ENCODE data around the gene OR4C45.
"Not testable (repeated sequence)": the region's sequence is repeated elsewhere in the genome, so short reads cannot be mapped to it uniquely, and the experiment has no call there.

Gene OR4C45

DNA sequence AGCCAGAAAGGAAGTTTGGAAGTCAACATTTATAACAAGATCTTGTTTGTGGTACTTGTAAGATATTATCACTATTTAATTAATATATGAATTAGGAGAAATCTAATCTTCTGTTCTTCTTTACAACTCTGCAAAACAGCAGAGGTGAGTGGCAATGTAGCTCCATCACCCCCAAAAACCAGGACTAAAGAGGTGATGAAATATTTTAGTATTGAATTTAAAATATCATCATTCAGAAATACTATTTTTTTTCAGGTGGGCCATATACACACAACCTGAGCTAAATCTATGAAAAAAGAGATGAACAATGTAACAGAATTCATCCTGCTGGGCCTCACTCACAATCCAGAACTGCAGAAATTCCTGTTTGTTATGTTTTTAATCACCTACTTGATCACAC is at the start of gene OR4C45:
TSS of gene OR4C45 (plus strand) at position 301 of the 400 bp plus-strand sequence.
- DNase-seq: no peak

DNA sequence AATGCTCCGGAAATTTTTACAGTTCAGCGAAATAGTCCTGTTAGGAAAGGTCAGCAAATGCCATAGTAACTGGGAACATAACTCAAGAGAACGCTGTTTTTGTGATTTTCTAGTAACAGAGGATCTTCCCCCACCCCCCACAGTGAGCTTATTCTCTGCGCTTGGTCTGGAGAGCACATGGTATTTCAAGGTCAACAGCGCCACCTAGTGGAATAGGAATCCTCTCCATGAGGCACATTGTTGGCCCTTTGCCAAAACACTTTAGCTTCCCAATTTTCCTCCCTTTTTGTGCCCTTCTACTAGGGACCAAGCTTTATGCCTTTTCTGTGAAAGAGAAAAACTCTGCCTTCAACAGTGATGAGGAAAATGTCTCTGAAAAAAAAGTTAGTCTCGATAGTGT is 37.1 kb upstream of the OR4C45 start:
- DNase-seq: peak; percentile 16 to 25

DNA sequence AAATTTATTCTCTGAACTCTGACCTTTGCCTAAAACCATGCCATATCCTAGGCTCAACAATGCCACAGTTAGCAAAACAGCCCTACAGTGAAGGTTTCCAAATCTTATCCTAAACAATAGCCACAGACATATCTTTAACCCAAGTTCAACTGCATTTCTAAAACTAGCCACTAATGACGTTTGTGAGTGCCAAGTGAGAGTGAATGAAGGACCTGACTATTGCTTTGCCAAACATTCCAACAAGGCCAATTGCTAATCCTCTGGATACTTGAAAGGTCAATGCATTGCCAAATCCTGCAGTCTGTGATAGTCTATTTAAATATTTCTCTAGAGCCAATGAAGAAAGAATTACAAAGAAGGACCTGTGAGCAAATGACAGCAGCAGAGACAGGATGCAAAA is 2.5 kb upstream of the OR4C45 start:
- DNase-seq: no peak

DNA sequence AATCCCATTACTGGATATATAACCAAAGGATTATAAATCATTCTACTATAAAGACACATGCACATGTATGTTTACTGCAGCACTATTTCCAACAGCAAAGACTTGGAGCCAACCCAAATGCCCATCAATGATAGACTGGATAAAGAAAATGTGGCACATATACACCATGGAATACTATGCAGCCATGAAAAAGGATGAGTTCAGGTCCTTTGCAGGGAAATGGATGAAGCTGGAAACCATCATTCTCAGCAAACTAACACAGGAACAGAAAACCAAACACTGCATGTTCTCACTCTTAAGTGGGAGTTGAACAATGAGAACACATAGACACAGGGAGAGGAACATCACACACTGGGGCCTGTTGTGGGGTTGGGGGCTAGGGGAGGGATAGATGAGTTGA is 3.6 kb downstream of the OR4C45 start:
- DNase-seq: not testable (repeated sequence)

DNA sequence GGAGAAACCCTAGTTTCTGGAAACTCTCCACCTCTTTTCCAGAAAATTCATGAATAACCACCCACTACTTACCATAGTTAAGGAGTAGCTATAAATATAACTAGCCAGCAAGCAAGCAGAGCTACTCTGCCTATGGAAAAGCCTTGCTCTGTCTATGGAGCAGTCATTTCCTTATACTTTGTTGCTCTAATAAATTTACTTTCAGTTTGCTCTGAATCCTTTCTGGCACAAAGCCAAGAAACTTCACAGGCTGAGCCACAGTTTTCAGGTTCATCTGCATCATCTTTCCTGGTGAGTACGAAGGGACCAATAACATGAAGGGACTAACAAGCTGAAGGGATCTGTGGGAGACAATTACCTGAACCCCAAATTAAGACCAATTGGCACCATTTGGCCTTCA is 4.6 kb downstream of the OR4C45 start:
- no peak for DNase-seq

DNA sequence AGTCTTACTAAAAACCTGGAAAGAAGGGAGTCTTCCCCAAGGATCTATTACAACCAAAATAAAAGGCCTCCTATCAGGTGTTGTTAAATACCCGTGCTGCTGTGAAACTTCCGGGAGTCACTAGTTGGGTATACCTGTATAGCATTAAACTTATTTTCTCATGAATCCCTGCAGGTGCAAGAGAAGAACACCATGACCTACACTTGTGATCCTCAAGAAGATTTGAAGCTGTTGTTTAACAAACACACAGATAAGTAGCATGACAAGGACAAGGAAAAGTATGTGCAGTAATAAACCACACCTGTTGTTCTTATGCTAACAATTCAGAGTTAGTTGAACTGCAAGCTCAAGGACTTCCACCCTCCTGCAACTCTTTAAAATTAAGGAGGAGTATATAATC is 12.0 kb downstream of the OR4C45 start:
- DNase-seq: no peak

DNA sequence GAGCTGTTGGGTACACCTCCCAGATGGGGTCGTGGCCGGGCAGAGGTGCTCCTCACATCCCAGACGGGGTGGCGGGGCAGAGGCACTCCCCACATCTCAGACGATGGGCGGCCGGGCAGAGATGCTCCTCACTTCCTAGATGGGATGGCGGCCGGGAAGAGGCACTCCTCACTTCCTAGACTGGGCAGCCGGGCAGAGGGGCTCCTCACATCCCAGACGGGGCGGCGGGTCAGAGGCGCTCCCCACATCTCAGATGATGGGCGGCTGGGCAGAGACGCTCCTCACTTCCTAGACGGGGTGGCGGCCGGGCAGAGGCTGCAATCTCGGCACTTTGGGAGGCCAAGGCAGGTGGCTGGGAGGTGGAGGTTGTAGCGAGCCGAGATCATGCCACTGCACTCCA is 30.4 kb downstream of the OR4C45 start:
- DNase-seq: not testable (repeated sequence)

DNA sequence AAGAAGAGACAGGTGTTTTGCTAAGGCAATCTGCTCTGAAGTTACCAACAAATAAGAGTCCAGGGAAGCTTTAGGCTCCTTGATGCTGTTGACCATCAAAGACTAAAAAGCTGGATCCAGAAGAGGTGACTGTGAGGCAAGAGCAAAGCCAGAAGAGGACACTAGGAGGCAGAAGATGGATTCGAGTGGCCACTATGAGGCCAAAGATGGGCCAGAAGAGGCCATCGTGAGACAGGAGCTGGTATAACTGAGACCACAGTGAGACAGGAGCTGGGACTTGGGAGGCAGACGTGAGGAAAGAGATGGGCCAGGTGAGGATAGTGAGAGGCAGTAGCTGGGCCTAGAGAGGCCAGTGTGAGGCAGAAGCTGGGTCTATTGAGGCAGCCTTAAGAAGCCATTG is 37.7 kb downstream of the OR4C45 start:
- no peak for DNase-seq

DNA sequence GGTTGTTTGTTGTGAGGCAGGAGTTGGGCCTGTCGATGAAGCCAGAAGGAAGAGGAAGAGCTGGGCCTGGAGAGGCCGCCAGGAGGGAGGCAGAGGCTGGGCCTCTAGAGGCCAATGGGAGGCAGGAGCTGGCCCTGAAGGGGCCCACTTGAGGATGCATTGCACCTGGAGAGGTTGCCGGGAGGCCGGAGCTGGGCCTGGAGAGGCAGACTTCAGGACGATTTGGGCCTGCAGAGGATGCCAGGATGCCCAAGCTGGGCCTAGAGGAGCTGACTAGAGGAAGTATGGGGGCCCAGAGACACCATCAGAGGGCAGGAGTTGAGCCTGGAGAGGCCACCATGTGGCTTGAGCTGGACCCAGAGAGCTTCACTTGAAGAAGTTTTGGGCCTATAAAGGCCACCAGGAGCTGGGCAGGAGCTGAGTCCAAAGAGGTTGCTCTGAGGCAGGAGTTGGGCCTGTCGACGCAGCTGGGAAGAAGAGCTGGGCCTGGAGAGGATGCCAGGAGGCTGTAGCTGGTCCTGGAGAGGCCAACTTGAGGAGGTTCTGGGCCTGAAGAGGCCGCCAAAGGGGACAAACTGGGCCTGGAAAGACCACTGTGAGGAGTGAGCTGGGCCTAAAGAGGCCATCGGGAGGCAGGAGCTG is 39.0 kb downstream of the OR4C45 start:
- DNase-seq: no peak

DNA sequence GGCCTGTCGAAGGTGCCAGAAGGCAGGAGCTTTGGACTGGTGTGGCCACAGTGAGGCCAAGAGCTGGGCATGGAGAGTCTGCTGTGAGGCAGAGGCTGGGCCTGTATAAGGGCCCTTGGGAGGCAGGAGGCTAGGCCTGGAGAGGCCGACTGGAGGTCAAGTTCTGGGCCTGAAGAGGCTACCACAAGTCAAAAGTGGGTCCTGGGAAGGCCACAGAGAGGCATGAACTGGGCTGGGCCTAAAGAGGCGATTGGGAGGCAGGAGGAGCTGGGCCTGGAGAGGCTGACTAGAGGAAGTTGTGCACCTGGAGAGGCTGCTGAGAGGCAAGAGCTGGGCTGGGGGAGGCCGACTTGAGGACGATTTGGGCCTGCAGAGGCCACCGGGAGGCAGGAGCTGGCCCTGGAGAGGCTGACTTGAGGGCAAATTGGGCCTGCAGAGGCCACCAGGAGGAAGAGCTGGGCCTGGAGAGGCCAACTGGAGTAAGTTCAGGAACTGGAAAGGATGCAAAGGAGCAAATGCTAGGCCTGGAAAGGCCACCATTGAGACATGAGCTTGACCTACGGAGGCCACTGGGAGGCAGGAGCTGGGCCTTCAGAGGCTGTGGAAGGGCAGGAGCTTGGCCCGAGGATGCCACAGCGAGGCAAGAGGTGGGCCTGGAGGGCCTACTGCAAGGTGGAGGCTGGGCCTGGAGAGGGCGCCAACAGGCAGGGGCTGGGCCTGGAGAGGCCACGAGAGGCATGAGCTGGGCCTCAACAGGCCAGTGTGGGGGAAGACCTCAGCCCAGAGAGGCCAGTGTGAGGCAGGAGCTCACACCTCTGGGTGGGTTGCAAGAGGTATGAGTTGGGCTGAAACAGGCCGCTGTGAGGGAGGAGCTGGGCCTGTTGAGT is 39.8 kb downstream of the OR4C45 start:
- DNase-seq: no peak

DNA sequence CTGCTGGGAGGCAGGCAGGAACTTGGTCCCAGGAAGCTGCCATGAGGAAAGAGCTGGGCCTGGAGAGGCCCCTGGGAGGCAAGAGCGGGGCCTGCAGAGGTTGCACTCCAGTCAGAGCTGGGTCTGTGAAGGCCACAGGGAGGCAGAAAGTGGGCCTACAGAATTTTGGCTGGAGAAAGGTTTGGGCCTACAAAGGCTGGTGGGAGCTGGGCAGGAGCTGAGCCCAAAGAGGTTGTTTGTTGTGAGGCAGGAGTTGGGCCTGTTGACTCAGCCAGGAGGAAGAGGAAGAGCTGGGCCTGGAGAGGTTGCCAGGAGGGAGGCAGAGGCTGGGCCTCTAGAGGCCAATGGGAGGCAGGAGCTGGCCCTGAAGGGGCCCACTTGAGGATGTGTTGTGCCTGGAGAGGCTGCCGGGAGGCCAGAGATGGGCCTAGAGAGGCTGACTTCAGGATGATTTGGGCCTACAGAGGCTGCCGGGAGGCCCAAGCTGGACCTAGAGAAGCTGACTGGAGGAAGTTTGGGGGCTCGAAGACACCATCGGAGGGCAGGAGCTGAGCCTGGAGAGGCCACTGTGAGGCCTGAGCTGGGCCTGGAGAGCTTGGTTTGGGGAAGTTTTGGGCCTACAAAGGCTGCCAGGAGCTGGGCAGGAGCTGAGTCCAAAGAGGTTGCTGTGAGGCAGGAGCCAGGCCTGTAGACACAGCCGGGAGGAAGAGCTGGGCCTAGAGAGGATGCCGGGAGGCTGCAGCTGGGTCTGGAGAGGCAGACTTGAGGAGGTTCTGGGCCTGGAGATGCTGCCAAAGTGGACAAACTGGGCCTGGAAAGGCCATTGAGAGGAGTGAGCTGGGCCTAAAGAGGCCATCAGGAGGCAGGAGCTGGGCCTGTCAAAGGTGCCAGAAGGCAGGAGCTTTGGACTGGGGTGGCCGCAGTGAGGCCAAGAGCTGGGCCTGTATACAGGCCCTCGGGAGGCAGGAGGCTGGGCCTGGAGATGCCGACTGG is 40.7 kb downstream of the OR4C45 start:
- DNase-seq: no peak

DNA sequence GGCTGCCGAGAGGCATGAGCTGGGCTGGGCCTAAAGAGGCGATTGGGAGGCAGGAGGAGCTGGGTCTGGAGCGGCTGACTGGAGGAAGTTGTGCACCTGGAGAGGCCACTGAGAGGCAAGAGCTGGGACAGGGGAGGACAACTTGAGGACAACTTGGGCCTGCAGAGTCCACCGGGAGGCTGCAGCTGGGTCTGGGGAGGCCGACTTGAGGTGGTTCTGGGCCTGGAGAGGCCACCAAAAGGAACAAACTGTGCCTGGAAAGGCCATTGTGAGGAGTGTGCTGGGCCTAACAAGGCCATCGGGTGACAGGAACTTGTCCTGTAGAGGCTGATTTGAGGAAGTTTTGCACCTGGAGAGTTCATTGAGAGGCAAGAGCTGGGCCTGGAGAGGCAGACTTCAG is 41.5 kb downstream of the OR4C45 start:
- no peak for DNase-seq

DNA sequence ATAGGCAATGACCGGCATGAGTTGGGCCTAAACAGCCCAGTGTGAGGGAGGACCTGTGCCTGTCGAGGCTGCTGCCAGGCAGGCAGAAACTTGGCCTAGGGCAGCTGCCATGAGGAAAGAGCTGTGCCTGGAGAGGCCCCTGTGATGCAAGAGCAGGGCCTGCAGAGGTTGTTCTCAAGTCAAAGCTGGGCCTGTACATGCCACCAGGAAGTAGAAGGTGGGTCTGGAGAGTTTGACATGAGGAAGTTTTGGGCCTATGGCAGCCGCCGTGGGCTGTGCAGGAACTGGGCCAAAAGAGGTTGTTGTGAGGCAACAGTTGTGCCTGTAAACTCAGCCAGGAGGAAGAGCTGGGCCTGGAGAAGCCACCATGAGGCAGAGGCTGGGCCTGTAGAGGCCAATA is 43.2 kb downstream of the OR4C45 start:
- DNase-seq: no peak

DNA sequence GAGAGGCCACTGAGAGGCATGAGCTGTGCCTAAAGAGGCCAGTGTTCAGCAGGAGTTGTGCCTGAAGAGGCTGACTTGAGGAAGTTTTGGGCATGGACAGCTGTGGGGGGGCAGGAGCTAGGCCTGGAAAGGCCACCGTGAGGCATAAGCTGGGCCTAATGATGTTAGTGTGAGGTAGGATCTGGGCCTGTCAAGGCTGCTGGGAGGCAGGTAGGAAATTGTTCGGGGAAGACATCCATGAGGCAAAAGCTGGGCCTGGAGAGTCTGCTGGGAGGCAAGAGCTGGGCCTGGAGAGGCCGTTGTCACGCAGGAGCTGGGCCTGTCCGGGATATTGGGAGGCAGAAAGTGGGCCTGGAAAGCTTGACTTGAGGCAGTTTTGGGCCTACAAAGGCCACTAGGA is 44.9 kb downstream of the OR4C45 start:
- no peak for DNase-seq

DNA sequence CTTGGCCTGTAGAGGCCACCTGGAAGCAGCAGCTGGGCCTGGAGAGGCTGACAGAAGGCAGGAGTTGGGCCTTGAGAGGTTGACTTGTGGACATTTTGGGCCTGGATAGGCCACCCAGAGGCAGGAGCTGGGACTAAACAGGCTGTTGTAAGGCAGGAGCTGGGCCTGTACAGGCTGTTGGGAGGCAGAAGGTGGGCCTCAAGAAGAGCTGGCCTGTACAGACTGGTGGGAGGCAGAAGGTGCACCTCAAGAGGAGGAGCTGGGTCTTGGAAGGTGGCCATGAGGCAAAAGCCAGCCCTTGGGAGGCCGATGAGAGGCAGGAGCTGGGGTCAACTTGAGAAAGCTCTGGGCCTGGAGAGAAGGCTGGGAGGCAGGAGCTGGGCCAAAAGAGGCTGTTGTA is 45.3 kb downstream of the OR4C45 start:
- no peak for DNase-seq

DNA sequence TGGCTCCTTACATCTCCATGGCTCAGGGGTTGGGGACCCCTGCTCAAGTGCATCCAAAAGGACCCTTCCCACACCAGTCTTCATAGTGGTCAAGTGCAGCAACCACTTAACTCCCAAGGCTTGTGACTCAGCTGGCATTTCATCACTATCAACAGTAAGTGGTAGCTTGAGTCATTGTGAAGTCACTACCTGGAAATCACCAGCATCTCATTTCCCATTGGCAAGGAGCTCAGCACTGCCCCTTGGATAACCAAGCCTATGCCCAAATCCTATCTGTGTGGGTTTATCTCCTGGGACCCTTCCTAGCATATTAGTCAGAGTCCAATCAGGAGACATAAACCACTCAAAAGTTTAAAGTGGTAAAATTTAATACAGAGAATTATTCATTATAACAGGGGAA is 46.3 kb downstream of the OR4C45 start:
- not testable (repeated sequence) for DNase-seq

DNA sequence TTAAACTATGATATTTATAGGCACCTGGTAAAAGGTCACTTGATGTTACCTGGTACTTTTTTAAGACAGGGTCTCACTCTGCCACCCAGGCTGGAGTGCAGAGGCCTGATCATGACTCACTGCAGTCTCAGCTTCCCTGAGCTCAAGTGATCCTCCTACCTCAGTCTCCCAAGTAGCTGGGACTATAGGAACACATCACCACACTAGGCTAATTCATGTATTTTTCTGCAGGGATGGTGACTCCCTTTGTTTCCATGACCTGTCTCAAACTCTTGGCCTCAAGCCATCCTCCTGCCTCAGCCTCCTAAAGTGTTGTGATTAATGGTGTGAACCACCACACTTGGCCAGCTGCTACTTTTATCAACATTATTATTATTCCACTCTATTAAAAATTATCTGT is 47.6 kb downstream of the OR4C45 start:
- DNase-seq: no peak

Measured in stimulated activated CD4-positive, alpha-beta T cell treated with anti-CD3 and anti-CD28 coated beads, Interleukin-2, amount 100 ng/mL, for 24 hours (primary cell).